Caki2 (cell line): ENCODE data around the gene MTMR8. TPM values are rescaled to one million over a fixed set of nuclear protein-coding genes. Genes with fewer than 3 reads are reported as not detected.

ENCODE experiments used
- DNase-seq: peaks from one replicate; pipeline ENCODE4 v3.0.0-alpha.2; 2015; ENCODE audit warnings: low read depth
- in situ Hi-C: cut with HindIII; loops from 2 replicates; pipeline ENCODE4 v1.10.0; 2016; ENCODE audit warnings: low sequenced_read_pairs, low pct_unique_long_range_greater_than_20kb, mixed read lengths
- total RNA-seq: library from RNA; depleted of rRNA; stranded (reverse); fragments of >200 nt; shearing (Covaris generic); gene quantifications from 2 replicates; pipeline ENCODE4 v1.2.3, GENCODE V29; 2014; ENCODE audit warnings: low replicate concordance; rRNA removed

MTMR8 gene
- total RNA-seq, 1 experiment from 2014 or later = 0.20 TPM

- in situ Hi-C loops = no loop called here
- DNase-seq = no peak
Observed at GRCh38 chrX:64334467-64334866, 60.8 kb downstream of the MTMR8 start.

GRCh38 chrX:64330284-64330683 lies 65.0 kb downstream of the MTMR8 start:
- DNase-seq = no peak
- in situ Hi-C loops = no loop called here

- in situ Hi-C loops = no loop called here
Observed at GRCh38 chrX:64321507-64321906, 73.7 kb downstream of the MTMR8 start.

GRCh38 chrX:64313624-64314023 lies 81.6 kb downstream of the MTMR8 start:
- DNase-seq = no peak
- in situ Hi-C loops = no loop called here

More at GRCh38 chrX:64321507-64321906, 73.7 kb downstream of the MTMR8 start:
- no peak for DNase-seq

- no peak for DNase-seq
- in situ Hi-C loops = no loop called here
Observed at GRCh38 chrX:64306712-64307111, 88.5 kb downstream of the MTMR8 start.

- in situ Hi-C loops = no loop called here
- no peak for DNase-seq
Observed at GRCh38 chrX:64291123-64291522, 104.1 kb downstream of the MTMR8 start.

- DNase-seq = no peak
- in situ Hi-C loops = no loop called here
Observed at GRCh38 chrX:64265265-64265664, 130.0 kb downstream of the MTMR8 start.

GRCh38 chrX:64230123-64230970 lies 164.9 kb downstream of the MTMR8 start, which contains the start of gene ASB12:
ASB12 (minus strand) TSS chrX:64230607; CDS start chrX:64225650, 4,957 bp downstream.
- DNase-seq = no peak
- in situ Hi-C loops = no loop called here

GRCh38 chrX:64229154-64229553 lies 166.1 kb downstream of the MTMR8 start:
- DNase-seq = no peak
- in situ Hi-C loops = no loop called here

Other genes with a start within 250 kb of the MTMR8 start
- gene AMER1, start 189.7 kb downstream of the MTMR8 start, total RNA-seq = 0.29 and 0.84 TPM in 2 replicates
- gene ASB12, start 164.8 kb downstream of the MTMR8 start, total RNA-seq = 0.17 TPM in 1 of 2 replicates, not detected in the other